Duodenal mucosa (tissue), 2 donors: ENCODE measurements around the gene PDLIM1.

ENCODE experiments used
- H3K27ac ChIP-seq: one replicate; pipeline ENCODE4 v1.7.0; 2013; ENCODE audit warnings: low read depth, low read length
- H3K27me3 ChIP-seq, 2 donors: one replicate each; pipeline ENCODE4 v1.7.0; 2013; ENCODE audit warnings: low read length in 2 of 2, control low read depth in 1 of 2; ENCODE audit not compliant: insufficient read depth in 2 of 2, control insufficient read depth in 1 of 2
- H3K36me3 ChIP-seq, 2 donors: one replicate each; pipeline ENCODE4 v1.7.0; 2013; ENCODE audit warnings: low read length in 2 of 2, control low read depth in 1 of 2; ENCODE audit not compliant: insufficient read depth in 2 of 2, control insufficient read depth in 1 of 2
- H3K4me1 ChIP-seq, 2 donors: one replicate each; pipeline ENCODE4 v1.7.0; 2013; ENCODE audit warnings: low read length in 2 of 2, control low read depth in 1 of 2; ENCODE audit not compliant: insufficient read depth in 2 of 2, control insufficient read depth in 1 of 2
- H3K4me3 ChIP-seq, 2 donors: one replicate each; pipeline ENCODE4 v1.7.0; 2013; ENCODE audit warnings: low read length in 2 of 2, low read depth in 1 of 2
- H3K9ac ChIP-seq, 2 donors: one replicate each; pipeline ENCODE4 v1.7.0; 2013; ENCODE audit warnings: low read length in 2 of 2, low read depth in 1 of 2
- H3K9me3 ChIP-seq, 2 donors: one replicate each; pipeline ENCODE4 v1.7.0; 2013; ENCODE audit warnings: low read length in 2 of 2, control low read depth in 1 of 2; ENCODE audit not compliant: control insufficient read depth in 1 of 2

The PDLIM1 gene

DNA sequence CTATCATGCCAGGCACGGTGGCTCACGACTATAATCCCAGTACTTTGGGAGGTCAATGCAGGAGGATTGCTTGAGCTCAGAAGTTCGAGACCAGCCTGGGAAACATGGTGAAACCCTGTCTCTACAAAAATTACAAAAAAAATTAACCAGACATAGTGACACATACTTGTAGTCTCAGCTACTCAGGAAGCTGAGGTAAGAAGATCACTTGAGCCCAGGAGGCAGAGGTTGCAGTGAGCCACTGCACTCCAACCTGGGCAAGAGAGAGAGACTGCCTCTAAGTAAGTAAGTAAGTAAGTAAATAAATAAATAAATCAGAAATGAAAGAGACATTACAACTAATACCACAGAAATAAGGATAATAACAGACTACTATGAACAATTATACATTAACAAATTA, 36.2 kb downstream of the PDLIM1 start:
- Histone ChIP-seq H3K4me3 (no peak overlapping the region), H3K9me3 (no peaks in the 10 kb centered on the region), H3K36me3 (peaks cover 8 to 35% of the 10 kb centered on the region in 2 donors), H3K9ac (no peak overlapping the region), H3K27ac (no peak overlapping the region), H3K4me1 (peaks cover 6 to 11% of the 10 kb centered on the region in 2 donors), H3K27me3 (no peaks in the 10 kb centered on the region)

DNA sequence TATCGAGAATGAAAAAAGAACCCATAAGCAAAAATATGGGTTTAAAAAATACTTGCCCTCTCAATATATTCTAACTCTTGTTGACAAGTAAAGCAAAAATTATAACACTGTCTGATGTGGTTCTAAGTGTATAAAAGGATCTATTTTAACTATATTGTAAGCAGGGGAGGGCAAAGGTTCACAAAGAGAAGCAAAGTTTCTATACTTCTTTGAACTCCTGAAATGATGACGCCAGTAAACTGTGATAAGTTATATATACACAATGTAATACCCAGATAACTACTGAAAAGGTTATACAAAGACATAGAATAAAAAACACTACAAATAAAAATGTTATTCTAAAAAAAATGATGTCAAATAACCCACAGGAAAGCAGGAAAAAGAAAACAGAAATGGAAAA, 37.1 kb downstream of the PDLIM1 start:
- no peak overlapping the region for H3K27ac ChIP-seq

DNA sequence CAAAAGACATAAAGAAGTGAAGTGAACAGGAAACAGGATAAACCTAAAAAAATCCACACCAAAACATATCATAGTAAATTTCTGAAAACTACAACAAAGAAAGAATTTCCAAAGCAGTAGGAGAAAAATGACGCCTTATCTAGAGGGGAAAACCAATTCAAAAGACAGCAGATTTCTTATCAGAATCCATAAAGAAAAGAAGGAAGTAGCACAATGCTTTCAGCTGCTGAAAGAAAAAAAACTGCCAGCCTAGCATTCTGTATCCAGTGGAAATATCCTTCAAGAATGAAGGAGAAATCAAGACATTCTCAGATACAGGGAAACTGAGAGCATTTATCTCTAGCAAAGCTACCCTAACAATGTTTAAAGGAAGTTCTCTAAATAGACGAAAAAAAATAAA, 37.8 kb downstream of the PDLIM1 start:
- Histone ChIP-seq H3K27ac (no peak overlapping the region), H3K4me3 (no peak overlapping the region), H3K9ac (no peak overlapping the region), H3K4me1 (peaks cover 6 to 19% of the 10 kb centered on the region in 2 donors), H3K9me3 (no peaks in the 10 kb centered on the region), H3K27me3 (no peaks in the 10 kb centered on the region), H3K36me3 (peaks cover 3 to 36% of the 10 kb centered on the region in 2 donors)

More for the DNA sequence above, 37.1 kb downstream of the PDLIM1 start:
- Histone ChIP-seq H3K9ac (no peak overlapping the region), H3K4me1 (peaks cover 6 to 19% of the 10 kb centered on the region in 2 donors), H3K9me3 (no peaks in the 10 kb centered on the region), H3K4me3 (no peak overlapping the region), H3K36me3 (peaks cover 3 to 33% of the 10 kb centered on the region in 2 donors), H3K27me3 (no peaks in the 10 kb centered on the region)

DNA sequence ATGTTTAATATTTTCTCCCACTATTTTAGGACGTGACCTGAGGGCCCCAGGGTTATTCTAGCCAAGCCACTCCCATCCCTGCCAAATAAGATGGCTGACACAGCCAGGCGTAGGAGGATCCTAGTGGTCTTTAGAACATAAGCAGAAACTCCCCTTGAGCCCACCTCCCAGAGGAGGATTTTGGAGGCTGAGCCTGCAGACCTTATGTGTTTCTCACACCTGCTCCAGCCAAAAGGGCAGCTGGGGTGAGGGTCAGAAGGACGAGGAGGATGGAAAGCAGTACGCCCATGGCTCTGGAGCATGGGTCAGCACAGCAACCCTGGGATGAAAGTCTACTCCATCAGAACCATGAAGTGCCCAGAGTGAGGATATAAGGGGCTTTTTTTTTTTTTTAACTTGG, 39.9 kb downstream of the PDLIM1 start:
- Histone ChIP-seq H3K27me3 (no peaks in the 10 kb centered on the region), H3K4me1 (peaks cover 6 to 27% of the 10 kb centered on the region in 2 donors), H3K4me3 (no peak overlapping the region), H3K36me3 (peaks cover 7 to 26% of the 10 kb centered on the region in 2 donors), H3K27ac (no peak overlapping the region), H3K9me3 (no peaks in the 10 kb centered on the region), H3K9ac (no peak overlapping the region)

DNA sequence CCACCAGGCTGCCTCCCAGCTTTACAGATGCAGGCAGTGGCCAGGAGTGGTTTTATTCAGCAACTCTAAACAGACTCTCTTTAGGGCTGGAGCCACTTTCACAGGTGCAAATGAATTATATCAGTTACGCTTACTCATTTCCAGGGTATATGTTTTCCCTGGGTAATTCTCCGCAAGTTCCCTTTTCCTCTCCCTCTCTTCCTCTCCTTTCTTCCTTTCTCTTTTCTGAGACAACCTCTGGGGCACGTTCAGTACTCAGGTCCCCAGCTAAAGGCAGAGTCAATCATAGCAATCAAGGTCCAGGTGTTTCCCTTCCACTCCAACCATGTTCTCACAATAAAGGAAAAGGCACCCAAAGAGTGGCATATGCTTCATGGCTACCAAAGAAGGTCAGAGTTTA, 41.3 kb downstream of the PDLIM1 start:
- Histone ChIP-seq H3K4me1 (peaks cover 6 to 27% of the 10 kb centered on the region in 2 donors), H3K27ac (no peak overlapping the region), H3K4me3 (no peak overlapping the region), H3K27me3 (no peaks in the 10 kb centered on the region), H3K36me3 (peaks cover 12 to 40% of the 10 kb centered on the region in 2 donors), H3K9me3 (no peaks in the 10 kb centered on the region), H3K9ac (peak overlapping the region in 1 of 2 donors; percentile 15)

DNA sequence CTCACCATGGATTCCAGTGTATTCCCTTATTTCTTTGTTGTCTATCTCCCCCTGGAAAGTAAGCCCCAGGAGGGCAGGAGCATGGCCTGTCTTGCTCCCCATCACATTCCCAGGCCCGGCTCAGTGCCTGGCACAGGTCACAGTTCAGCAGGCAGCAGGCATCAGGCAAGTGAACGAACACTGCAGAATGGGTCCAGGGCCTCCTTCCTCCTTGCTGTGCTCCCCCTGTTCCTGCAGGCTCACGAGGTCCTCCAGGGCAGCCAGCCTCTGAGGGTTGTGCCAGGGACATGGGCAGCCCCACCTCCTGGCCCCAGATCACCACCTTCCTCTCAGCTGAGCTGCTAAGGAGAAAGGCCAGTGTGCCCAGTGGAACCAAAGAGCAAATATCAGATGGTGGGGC, 41.8 kb downstream of the PDLIM1 start:
- Histone ChIP-seq H3K36me3 (peaks cover 12 to 45% of the 10 kb centered on the region in 2 donors), H3K27me3 (no peaks in the 10 kb centered on the region), H3K27ac (no peak overlapping the region), H3K4me1 (peaks cover 6 to 27% of the 10 kb centered on the region in 2 donors), H3K9me3 (no peaks in the 10 kb centered on the region), H3K4me3 (no peak overlapping the region), H3K9ac (peak overlapping the region in 1 of 2 donors; percentile 15)

DNA sequence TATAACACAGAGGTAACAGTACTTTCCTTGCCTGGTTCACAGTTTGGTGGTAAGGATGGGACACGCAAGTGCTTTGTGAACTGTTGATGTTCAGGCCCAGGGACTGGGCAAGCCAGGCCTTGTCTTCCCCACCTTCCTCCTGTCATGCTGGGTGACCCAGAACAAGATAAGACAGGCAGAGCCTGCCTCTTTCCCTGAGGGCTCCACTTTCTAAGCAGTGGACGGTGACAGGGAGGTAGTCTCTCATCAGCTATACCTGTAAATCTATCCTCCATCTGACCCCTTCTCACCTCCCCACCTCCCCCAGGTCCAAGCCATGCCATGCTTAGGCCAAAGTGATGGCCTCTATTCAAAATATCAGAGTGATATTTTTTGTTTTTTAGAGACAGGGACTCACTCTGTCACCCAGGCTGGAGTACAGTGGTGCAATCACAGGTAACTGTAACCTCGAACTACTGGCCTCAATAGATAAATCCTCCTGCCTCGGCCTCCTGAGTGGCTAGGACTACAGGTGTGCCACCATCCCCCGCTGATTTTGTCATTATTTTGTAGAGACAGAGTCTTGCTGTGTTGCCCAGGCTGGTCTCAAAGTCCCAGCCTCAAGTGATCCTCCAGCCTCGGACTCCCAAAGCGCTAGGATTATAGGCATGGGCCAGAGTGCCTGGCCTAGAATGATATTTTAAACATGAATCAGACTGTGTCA, 42.8 kb downstream of the PDLIM1 start:
- peaks cover 18 to 50% of the 10 kb centered on the region in 2 donors for H3K36me3 ChIP-seq
- H3K4me3 ChIP-seq, result no peak overlapping the region
- no peak overlapping the region for H3K27ac ChIP-seq
- H3K27me3 ChIP-seq, result no peaks in the 10 kb centered on the region
- peaks cover 4 to 18% of the 10 kb centered on the region in 2 donors for H3K4me1 ChIP-seq
- H3K9ac ChIP-seq, result no peak overlapping the region
- no peaks in the 10 kb centered on the region for H3K9me3 ChIP-seq

DNA sequence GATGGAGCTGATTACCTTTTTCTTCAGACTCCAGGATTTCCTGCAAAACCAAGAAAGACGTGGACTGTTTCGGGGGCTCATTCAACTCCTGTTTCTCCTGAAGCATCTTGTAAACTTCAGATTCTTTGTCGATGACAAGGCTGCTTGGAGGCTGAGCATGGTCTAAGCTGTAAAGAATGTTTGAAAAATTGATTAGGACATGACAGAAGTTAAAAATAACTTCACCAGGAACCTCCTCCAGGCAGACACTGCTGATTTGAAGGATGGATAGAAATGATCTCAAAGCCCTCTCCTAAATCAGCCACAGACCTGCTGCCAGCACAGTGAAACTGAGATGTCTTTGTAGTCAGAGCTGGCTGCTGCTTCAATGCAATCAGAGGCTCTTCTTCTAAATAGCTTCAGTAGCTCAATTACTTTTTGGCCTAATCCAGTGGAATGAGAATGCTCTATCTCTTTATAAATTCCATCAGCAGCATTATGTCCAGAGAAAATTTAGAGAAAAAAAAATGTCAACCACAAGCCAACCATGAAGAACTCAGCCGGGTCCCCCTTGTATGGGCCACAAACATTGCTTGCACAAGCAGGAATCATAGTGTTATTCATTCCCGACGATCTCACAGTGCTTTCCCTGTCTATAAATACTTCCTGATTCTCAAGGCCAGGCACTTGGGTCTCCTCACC, 43.5 kb downstream of the PDLIM1 start:
- Histone ChIP-seq H3K27me3 (no peaks in the 10 kb centered on the region), H3K27ac (no peak overlapping the region), H3K9ac (no peak overlapping the region), H3K36me3 (peaks cover 18 to 57% of the 10 kb centered on the region in 2 donors), H3K4me1 (peaks cover 0 to 16% of the 10 kb centered on the region in 2 donors), H3K4me3 (no peak overlapping the region), H3K9me3 (no peaks in the 10 kb centered on the region)

DNA sequence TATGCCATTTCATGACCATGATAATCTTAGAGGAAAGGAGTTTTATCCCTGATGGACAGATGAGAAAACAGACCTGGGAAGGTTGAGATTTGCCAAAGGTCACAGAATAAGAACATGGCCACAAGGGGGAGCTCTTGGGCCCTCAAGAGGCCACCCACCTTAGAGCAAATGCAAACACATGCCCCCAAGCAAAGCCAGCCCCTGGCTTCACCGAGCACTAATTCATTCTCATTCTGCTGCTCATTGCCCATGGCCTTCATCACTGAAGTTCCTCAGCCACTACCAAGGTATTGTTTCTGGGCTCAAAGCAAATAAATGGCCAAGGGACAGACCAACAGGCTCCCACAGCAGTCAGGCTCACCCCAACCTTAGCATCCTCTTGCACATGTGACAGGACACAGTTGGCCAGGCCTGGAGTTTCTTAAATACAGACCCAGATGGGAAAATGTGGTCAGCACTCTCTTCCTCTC, 44.2 kb downstream of the PDLIM1 start:
- H3K36me3 ChIP-seq, result peaks cover 20 to 58% of the 10 kb centered on the region in 2 donors
- no peak overlapping the region for H3K27ac ChIP-seq
- H3K9ac ChIP-seq, result no peak overlapping the region
- H3K4me3 ChIP-seq, result no peak overlapping the region
- peaks cover 0 to 16% of the 10 kb centered on the region in 2 donors for H3K4me1 ChIP-seq
- no peaks in the 10 kb centered on the region for H3K9me3 ChIP-seq
- H3K27me3 ChIP-seq, result no peaks in the 10 kb centered on the region

DNA sequence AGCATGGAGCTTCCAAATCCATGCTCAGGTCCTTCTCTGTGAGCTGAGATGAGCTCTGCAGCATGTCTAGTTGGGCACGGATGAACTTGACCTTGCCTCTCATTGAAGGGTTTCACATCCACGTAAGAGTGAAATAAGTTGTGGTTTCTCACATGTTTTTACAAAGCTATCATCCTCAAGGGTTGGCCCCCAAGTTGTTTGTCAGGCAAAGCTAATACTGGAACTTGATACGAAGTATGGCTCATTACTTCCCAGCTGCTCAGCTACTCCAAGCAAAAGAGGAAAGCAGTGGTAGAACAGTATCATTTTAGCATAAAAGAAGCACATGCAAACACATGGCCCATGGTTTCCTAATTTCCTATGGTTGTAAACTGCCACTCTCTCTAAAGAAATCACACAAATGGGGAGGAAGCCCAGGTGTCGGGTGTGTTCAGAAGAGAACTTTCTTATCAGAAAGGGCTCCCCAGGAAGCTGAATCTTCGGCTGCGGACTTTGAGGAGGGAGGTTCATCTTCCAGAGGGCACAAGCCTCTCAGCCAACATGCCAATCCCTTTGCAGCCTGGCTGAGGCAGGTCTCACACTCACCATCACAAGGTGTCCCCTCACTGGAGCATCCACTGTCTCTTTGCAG, 45.3 kb downstream of the PDLIM1 start:
- no peak overlapping the region for H3K9ac ChIP-seq
- H3K27ac ChIP-seq, result no peak overlapping the region
- H3K4me3 ChIP-seq, result no peak overlapping the region
- H3K36me3 ChIP-seq, result peaks cover 17 to 62% of the 10 kb centered on the region in 2 donors
- no peaks in the 10 kb centered on the region for H3K27me3 ChIP-seq
- H3K9me3 ChIP-seq, result no peaks in the 10 kb centered on the region
- peaks cover 0 to 16% of the 10 kb centered on the region in 2 donors for H3K4me1 ChIP-seq
